Measurements from ENCODE around the gene UVRAG.
"Not testable (repeated sequence)": the region's sequence is repeated elsewhere in the genome, so short reads cannot be mapped to it uniquely, and the experiment has no call there.

Gene UVRAG

DNA sequence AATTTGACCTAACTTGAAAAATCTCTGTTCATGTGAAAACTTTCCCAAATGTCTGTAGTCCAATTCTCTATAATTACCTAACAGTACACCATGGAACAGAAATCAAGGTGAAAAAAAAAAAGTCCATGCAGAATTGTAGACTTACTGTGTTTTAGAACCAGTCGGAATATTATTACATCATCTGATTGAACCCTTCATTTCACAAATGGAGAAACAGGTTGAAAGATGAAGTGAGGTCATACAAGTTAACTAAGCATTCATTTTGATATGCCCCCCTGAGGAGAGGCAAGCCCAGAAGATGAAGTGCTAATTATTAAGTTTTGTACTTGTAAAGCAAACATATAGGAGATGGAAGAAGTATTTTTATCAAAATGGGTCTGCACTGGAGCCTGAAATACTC, 211.9 kb downstream of the UVRAG start:
- DNase-seq (ENCODE audit: low spot score) = no peak

DNA sequence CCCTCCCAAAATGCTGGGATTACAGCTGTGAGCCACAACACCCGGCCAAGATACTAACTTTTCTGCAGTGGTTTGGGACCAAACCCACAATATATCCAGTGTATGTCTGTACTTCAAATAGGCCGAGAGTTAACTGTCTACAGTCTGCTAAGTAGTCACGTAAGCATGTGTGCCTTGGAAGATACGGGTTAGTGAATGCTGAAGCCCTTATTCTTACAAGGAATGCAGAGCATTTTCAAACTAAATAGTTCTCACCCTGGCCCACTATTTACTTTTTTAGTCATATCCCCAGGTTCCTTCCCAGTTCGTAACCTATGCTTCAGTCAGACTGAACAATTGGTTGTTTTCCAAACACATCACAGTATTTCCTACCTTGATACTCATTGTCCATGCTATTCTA, 215.3 kb downstream of the UVRAG start:
- no peak for DNase-seq (ENCODE audit: low spot score)

DNA sequence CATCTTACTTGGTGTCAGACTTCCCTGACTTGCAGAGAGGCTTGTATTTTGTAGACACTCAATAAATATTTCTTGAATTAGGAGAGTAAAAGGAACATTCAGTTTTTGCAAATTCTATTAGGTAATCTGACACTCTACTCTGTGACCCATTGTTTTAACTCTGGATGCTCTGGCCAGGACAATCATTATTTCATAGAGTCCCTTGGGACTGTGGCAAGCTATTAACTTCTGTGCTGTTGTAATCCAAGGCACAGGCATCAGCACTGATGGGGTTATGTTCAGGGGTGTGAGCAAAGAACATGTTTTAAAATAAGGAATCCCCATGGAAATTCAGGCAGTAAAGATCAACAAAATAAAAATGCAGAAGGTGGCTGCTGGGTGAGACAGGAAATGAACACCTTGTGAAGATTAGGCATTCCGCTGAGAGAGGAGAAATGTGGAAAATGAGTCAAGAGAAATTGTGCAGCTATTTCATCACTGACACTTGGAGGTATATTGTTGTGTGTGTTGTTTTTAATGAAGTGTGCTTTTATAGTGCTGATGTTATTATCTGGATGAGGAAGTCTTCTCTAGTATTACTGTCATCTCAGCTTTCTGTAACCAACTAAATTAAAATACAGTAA, 216.1 kb downstream of the UVRAG start:
- DNase-seq (ENCODE audit: low spot score) = no peak

DNA sequence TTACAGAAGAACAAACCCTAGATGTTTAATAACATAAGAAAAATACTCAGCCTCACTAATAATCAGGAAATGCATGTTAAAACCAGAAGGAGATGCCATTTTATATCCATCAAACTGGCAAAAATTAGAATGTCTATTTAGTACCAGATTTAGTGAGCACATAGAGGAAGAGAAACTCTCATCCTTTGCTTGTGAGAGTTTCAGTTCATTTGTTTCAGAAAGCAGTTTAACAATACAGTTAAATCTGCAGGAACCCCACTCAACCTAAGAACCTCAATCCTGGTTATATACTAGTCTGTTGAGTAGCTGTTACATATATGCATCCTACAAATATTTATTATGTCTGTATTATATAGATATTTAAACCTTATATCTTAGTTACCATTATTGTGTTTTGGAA, 218.7 kb downstream of the UVRAG start:
- DNase-seq (ENCODE audit: low spot score) = no peak

DNA sequence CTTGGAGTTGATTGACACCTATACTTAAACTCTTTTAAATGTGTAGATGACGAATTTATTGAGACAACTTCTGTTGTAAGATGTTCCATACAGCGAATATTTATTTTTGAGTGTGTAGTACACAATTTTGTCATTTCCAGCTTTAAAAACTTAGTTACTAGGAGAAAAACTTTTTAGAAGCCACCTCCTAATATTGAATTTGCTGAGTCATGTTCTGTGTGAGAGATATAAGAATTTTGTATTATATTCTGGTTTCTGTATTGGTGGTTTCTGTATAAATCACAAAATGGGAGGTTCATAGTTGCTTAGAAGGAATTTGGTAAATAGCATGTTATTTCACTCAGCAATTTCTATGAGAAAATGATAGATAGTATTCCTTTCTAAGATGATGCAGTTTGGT, 220.0 kb downstream of the UVRAG start:
- no peak for DNase-seq (ENCODE audit: low spot score)

DNA sequence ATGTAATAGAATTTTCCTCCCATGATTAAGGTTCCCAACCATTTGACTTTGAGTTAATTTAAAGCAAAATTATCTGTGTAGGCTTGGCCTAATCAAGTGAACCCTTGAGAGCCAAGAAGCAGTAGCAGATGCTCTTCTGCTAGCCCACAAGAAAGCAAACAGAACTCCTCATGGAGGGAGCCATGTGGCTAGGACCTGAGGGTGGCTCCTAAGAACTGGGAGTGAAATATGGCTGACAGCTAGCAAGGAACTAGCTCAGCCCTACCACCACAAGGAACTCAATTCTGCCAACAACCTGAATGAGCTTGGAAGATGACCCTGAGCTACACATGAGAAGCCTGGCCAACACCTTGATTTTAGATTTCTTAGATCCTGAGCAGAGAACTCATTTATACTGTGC, 223.6 kb downstream of the UVRAG start:
- DNase-seq (ENCODE audit: low spot score) = no peak

DNA sequence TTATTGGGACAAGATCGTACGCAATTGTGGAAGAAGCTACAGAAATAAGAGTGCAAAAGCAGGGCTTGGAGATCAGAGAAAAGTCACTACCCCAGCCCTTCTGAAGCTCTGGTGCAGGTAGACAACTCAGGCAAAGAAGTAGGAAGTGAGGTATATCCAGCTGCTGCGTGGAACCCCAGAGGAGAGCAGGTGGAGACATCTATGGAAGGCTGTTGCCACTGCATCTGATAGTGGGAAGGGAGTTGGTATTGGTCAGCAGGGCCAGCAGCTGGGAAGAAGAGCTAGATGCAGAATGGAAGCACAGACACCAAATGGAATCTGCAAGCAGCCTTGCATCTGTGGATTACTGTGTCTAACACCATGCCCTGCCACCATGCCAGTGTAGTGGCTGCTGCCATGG, 226.2 kb downstream of the UVRAG start:
- DNase-seq (ENCODE audit: low spot score) = no peak

DNA sequence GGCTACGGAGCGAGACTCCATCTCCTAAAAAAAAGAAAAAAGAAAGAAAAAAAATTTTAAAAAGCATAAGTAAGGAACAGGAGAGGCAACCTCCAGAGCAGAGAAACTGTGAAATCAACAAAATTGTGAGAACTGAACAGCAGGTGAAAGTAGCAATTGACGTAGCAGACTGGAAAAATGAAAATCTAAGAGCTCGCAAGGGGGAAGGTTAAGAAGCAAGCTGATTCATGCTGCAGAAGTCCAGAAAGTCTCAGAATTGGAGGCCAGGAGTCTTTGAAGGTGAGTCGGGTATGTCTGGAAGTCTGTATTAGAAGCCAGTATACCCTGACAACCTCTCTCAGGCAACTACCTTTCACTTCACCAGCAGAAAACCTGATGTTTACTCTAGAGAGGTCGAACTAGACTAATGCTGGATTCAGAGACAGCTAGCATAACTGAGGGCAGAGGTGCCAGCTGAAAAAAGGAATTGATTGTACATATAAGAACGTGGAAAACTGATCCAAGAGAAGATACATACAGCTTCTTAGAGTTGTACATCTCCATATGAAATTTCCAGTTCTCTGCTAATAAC, 229.8 kb downstream of the UVRAG start:
- no peak for DNase-seq (ENCODE audit: low spot score)

DNA sequence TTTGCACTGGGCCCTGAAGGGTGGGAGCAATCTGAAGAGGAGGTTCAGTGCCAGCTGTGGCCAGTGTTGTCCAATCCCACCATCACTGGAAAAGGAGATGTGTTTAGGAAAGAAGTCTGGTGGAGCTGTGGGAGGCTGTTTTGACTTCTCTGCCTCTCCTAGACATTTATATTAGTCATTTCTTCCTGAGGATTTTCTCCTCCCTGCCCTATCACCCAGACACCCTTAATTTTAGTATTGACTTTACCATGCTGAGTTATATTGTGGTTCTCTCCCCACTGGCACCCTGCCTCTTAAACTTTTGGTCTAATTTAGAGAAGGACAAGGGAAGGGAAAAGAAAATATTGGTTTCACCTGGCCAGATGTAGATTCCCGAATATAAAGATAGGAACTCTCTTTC, 232.2 kb downstream of the UVRAG start:
- DNase-seq (ENCODE audit: low spot score) = peak; percentile 33

DNA sequence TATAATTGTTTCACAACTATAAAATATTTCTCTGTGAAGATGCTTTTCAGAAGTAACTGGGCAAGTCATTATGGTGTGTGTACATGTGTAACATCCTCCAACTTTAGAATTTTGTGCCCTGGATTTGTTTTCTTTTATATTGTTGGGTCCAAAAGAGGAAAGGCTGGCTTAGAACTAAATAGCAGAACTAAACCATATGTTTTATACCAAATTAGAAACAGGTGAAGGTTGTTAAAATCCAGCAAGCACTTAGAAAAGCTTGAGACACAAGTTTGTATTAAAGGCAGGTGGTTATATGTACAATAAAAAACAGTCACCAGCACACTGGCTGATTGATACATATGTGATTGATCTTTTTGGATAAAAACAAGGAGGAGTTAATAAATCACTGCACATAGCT, 232.8 kb downstream of the UVRAG start:
- DNase-seq (ENCODE audit: low spot score) = no peak

DNA sequence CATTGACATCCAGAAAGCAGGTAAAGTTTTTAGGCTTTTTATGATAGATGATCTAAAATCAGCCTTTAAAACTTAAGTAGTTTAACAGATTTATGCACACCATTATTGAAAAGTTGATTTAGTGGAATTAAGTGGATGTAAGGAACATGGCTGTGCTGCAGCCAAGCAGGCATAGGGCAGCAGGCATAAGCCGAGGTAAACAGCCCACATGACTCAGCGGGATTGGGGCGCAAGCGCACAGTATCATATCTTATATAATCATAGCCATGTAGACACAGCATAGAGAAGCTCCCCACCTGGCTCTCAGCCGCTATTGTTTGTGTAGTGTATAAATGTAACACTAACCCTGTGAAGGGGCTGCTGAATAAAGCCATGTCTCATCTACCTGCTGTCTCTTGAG, 233.8 kb downstream of the UVRAG start:
- no peak for DNase-seq (ENCODE audit: low spot score)

DNA sequence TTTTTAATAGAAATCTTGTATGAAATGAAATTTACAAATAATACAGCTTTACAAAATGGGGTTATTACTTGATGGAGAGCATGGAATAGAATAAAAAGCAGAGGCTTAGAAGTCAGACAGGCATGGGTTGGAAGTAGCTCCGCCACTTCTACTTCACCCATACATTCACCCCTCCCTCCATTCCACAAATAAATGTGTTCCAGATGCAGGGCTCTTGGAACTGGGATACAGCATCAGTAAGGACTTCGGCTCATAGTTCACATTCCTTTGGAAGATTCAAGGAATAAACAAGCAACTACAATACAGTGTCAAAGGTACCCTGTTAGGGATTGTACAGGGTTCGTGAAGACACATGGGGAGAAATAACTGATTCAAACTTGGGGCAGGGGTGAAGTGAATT, 234.5 kb downstream of the UVRAG start:
- peak; percentile 54 for DNase-seq (ENCODE audit: low spot score)

DNA sequence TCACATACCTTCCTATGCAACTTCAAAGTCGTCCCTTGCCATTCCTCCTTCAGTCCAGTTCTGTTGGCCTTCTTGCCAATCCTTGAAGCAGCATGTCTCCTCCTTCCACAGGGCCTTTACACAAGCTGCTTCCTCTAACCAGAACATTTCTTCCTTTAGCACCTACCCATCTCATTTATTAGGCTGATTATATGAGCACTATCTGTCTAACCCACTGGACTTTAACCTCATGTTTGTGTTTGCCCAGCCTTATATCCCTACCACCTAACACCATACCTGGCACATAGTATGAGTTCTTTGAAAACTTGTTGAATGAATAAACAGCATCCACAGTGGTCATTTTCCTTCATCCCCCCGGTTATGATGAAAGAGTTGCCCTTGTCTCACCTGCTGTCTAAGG, 236.9 kb downstream of the UVRAG start:
- DNase-seq (ENCODE audit: low spot score) = no peak

DNA sequence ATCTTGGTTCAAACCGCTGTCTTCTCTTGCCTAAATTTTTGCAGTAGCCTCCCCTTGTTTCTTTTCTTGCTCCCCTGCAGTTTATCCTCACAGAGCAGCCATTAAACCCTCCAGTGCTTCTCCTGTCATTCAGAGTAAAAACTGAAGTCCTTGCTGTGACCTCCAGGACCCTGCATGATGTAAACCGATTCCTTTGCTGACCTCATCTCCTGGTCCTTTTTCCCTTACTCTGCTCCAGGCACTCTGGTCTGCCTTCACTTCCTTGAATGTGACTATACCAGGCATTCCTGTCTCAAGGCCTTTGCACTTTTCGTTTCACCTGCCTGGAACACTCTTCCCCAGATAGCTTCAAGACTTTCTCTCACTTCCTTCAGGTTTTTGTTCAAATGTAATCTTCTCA, 239.3 kb downstream of the UVRAG start:
- no peak for DNase-seq (ENCODE audit: low spot score)

DNA sequence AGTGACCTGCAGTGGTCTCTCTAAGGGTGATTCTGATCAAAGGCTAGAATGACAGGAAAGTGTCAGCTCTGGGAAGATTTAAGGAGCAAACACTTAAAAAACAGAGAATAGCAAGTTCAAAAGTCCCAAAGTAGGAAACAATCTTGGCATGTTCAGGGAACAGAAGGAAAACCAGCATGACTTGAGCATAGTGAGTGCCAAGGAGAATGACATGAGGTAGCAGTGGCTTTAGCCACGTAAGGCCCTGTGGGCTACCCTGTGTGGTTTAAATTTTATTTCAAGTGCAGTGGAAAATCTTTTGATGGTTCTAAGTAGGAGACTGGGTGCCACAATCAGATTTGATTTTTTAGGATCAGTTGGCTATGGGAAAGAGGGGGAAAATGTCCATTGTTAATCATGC, 241.9 kb downstream of the UVRAG start:
- no peak for DNase-seq (ENCODE audit: low spot score)

DNA sequence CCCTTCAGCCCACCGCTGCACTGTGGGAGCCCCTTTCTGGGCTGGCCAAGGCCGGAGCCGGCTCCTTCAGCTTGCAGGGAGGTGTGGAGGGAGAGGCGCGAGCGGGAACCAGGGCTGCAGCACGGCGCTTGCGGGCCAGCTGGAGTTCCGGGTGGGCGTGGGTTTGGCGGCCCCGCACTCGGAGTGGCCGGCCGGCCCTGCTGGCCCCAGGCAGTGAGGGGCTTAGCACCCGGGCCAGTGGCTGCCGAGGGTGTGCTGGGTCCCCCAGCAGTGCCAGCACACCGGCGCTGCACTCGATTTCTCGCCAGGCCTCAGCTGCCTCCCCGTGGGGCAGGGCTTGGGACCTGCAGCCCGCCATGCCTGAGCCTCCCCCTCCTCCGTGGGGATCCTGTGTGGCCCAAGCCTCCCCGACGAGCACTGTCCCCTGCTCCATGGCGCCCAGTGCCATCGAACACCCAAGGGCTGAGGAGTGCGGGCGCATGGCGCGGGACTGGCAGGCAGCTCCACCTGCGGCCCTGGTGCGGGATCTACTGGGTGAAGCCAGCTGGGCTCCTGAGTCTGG, 245.5 kb downstream of the UVRAG start:
- not testable (repeated sequence) for DNase-seq (ENCODE audit: low spot score)

DNA sequence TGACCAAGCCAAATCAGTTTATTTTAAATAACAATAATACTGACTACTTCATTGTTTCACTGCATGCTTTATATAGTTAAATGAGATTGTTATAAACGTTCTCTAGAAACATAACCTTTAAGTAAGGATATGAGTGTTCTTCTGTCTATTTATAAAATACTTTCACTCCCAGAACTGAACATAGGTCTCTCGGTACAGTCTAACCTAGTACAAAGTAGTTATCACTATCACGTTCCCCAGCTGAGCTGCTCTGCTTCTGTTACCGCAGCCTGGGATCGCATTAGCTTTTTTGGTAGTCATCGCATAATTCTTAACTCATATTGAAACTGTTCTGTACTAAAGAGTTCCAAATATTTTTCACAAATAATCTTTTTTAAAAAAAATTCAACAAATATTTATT, 247.7 kb downstream of the UVRAG start:
- DNase-seq (ENCODE audit: low spot score) = no peak

DNA sequence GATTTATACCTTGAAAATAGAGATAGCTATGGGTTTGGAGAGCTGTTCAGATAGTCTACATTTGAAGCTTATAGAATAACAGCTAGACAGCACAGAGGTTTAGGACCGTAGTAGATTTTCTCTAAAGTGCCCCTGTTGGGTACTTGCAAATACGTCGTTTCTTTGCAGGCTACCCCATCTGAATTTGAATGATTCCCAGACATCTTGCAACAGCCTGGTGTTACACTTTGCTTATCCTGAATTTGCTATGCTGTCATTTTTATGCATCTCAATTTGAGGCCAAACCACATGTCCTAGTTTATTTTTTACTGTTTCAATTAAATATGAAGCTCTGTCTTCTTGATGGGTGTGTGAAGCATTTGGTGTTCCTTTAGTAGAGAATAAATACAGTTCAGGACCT, 249.2 kb downstream of the UVRAG start:
- DNase-seq (ENCODE audit: low spot score) = no peak

DNA sequence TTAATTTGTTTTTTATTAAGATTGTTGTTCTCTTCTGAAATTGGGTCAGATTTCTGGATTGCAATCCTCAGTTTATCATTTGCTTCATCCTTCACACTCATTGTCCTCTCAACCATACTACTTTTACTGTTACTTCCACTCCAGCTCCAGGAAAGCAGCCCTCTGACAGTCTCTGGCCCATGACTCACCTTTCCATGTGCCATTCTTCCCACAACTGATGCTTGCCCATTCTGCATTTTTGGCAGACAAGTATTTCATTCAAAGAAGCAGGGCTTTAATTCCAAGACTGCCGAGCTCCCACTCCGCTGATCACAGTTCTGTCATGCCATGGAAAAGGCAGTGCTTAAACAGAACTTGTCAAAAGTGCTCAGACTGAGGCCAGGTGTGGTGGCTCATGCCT, 252.1 kb downstream of the UVRAG start:
- DNase-seq (ENCODE audit: low spot score) = peak; percentile 24

DNA sequence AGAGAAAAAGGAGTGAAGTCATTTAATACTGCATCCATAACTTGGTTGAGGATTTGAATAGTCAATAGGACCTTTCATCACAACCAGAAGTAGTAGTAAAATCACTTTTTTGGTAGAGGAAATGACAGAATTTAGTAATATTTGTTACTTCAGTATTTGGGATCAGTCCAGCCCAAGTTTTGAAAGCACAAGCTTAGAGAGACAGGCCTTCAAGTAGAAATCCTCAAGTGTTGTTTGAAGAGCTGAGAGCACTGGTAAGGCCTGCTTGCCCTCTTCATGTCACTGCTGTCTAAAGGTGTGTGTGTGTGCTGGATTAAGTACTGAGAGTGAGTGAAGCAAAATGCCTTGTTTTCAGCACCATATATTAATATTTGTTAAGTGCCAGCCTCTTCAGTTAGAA, 254.0 kb downstream of the UVRAG start:
- DNase-seq (ENCODE audit: low spot score) = no peak

DNA sequence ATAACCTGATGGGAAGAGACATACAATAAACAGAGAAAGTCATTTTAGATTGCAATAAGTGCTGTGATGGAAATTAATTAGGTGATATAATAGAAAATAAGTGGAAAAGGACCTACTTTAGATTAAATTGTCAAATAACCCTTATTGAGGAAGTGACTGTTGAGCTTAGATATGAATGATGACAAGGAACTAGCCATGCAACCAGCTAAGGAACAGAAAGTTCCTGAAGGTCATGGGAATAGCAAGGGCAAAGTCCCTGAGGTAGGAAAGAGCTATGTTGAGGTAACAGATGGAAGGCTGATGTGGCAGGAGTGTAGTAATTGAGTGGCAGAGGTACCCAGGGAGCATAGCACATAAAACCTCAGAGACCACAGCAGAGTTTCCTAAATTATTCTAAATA, 256.1 kb downstream of the UVRAG start:
- no peak for DNase-seq (ENCODE audit: low spot score)

DNA sequence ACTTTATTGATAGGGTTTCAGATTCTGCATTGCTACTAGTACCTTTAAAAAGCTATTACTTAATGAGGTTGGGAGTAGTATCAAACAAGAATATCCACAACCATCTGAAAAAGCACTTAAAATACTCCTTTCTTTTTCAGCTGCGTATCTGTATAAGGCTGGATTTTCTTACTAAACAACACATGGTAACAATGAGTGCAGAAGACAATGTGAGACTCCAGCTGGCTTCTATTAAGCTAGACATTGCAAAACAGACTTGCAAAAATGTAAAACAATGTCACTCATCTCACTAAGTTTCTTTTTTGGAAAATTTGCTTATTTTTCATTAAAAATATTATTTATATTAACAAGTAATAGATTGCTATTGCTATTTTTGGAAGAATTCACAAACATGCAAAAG, 258.7 kb downstream of the UVRAG start:
- peak; percentile 69 for DNase-seq (ENCODE audit: low spot score)

DNA sequence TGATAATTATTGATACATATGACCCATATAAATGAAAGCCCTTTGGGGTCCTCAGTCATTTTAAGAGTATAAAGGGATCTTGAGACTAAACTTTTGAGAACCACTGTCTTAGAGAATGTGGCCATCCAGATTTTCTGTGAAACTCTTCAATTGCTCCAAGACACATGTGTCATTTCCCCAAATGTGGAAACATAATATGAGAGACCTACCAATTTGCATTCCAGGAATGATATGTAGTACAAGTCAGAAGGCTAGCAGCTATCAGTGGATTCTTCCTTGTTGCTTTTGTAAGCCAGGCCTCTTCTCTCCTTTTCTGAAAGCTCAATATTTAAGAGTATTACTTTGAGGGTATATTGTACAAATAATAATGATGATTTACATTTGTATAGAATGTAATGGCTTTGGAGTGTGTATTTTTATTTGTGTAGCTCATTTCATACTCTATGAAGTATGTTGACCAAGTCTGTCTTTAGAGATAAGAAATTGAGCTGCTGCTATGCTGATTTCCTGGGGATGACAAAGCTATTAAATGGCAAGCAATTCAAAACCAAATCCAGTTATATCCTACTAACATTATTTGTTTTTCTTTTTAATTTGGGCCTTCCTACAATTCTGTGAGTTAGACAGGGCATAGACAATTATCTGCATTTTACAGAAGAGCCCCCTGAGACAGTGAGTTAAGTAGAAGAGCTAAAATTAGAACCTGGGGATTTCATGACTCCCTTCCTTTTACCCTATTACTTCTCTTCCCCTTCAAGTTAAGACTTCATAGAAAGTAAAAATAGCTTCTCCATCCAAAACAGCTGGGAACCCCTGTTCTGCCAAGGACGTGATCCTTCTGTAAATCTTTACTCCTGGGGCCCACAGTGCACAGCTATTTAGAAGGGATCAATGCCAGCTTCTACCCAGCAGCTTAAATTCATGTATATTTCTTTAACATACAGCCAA, 259.4 kb downstream of the UVRAG start:
- DNase-seq (ENCODE audit: low spot score) = peak; percentile 59

Data from AG08395 (cell line).